Right forelimb (tissue), 1 donor: ENCODE results near the gene SURF4.
"Not testable (repeated sequence)": the region's sequence is repeated elsewhere in the genome, so short reads cannot be mapped to it uniquely, and the experiment has no call there.

Experiments used
- DNase-seq: peaks from one replicate; pipeline ENCODE4 v3.0.0-alpha.2; 2018

SURF4 gene

GRCh38 chr9:133397370-133397769 lies 21.5 kb upstream of the SURF4 start:
- DNase-seq, result no peak

- DNase-seq, result no peak
These were observed 21.1 kb upstream of the SURF4 start for GRCh38 chr9:133396952-133397351.

- no peak for DNase-seq
These were observed 18.9 kb upstream of the SURF4 start for GRCh38 chr9:133394687-133395271.

GRCh38 chr9:133393399-133393798 lies 17.5 kb upstream of the SURF4 start:
- no peak for DNase-seq

DNA sequence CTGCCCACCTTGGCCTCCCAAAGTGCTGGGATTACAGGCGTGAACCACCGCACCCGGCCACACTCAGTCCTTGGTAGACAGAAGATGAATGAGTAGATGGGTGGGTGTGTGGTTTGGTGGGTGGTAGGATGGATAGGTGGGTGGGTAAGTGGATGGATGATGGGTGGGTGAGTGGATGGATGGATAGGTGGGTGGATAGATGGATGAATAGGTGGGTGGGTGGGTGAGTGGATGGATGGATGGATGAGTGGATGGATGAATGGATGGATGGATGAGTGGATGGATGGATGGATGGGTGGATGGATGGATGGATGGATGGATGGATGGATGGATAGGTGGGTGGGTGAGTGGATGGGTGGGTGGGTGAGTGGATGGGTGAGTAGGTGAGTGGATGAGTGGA lies 16.4 kb upstream of the SURF4 start:
- DNase-seq, result not testable (repeated sequence)

GRCh38 chr9:133391449-133391848 lies 15.6 kb upstream of the SURF4 start:
- DNase-seq, result not testable (repeated sequence)

GRCh38 chr9:133390713-133391112 lies 14.9 kb upstream of the SURF4 start:
- no peak for DNase-seq

GRCh38 chr9:133389562-133389961 lies 13.7 kb upstream of the SURF4 start:
- no peak for DNase-seq

DNA sequence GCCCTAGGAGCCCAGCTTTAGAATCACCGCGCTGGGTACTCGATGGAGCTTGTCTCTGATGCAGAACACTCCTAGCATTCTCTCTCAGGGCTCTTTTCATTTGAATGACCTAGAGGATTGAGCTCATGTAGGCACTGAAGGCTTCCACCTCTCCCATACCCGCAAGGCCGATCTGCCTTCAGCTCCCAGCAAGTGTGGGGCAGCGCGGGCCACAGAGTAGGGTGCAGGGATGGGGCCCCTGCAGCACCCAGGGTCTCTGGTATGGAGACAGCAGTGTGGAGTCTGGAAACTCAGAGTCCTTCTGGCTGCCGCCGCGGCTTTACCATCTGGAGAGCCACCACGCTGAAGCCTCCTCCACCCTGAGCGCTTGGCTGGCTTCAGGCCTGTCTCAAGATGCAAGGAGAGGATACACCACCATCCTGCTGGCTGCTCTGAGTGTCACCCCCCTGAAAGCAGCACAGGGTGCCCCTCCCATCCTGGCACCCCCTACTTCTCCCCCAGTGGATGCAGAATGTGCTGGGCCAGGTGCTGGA lies 13.2 kb upstream of the SURF4 start:
- no peak for DNase-seq

GRCh38 chr9:133387680-133388079 lies 11.8 kb upstream of the SURF4 start:
- no peak for DNase-seq

DNA sequence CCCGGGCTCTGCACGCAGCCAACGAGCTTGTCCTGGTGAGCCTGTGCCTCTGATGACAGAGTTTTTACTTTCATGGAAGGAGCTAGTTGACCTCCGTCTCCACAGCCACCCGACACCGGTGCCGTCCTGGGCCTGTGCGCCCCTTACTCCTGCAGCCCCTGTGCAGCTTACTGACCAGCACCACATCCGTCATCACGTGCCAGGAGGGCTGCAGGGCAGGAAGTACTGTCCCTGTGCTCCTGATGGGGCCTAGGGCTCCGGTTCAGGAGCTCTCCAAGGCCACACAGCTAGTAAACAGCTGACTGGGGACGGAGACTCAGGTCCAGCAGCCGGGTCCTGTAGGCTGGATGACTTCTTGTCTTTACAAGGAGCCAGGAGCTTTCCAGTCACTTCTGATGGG lies 10.5 kb upstream of the SURF4 start:
- no peak for DNase-seq

- DNase-seq, result no peak
These were observed 9.6 kb upstream of the SURF4 start for GRCh38 chr9:133385452-133385851.

GRCh38 chr9:133384736-133385321 lies 9.0 kb upstream of the SURF4 start:
- no peak for DNase-seq

DNA sequence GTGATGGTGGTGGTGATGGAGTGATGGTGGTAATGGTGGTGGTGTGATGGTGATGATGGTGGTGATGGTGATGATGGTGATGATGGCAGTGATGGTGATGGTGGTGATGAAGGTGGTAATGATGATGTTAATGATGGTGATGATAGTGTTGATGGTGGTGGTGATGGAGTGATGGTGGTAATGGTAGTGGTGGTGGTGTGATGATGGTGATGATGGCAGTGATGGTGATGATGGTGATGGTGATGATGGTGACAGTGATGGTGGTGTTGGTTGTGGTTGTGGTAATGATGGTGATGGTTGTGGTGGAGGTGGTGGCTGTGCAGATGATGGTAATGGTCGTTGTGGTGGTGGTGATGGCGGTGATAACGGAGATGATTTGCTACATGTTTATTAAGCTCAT lies 7.6 kb upstream of the SURF4 start:
- no peak for DNase-seq

GRCh38 chr9:133382507-133383141 lies 6.8 kb upstream of the SURF4 start:
- no peak for DNase-seq

DNA sequence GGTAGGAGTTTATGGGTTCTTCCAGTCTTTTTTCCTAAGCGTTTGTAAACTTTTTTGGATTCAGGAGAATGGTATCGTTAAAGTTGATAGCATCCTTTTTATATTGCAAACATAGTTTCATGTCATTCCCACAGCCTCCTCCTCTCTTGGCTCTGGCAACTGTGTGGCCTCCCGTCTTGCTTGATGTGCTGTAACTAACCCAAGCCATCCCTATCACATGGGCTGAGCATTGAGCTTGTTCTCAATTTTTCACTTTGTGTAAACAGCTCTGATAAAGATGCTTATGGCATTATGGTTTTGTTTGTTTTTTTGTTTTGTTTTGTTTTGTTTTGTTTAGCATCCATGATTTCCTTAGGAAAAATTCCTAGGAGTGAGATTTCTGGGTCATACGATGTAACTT lies 4.9 kb upstream of the SURF4 start:
- no peak for DNase-seq

GRCh38 chr9:133379153-133380086 lies 3.6 kb upstream of the SURF4 start:
- DNase-seq, result no peak

DNA sequence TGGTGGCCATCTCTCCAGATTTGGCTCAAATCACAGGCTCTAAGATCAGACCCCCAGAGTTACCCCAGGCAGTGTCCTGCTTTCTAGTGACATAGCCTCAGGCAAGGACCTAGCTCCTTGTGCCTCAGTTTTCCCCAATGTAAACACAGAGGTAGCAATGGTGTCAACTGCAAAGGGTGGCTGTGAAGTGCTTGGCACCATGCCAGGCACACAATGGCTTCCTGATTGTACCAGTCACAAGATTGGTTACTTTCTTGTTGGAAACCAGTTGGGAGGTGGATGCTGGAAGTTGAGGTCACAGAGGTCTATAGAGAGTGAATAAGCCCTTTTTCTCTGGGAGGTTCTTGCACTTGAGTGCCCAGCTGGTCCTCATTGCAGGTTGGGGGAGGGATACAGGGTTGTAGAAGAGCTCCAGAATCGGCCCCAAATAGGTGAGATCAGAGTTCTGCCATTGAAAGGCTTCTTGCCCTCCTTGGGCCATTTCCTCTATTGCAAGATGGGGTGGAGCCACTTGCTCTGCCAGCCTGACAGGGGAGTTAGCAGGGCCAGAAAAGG lies 2.6 kb upstream of the SURF4 start:
- no peak for DNase-seq

DNA sequence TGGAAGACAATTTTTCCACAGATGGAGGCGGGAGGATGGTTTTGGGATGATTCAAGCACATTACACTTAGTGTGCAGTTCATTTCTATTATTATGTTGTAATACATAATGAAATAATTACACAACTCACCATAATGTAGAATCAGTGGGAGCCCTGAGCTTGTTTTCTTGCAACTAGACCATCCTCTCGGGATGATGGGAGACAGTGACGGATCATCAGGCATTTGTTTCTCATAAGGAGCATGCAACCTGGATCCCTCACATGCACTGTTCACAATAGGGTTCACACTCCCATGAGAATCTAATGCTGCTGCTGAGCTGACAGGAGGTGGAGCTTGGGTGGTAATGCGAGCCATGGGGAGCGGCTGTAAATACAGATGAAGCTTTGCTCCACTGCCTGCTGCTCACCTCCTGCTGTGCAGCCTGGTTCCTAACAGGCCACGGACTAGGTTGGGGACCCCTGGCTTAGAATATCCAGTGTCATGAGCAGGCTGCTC lies 1.9 kb upstream of the SURF4 start:
- no peak for DNase-seq

GRCh38 chr9:133377280-133377679 lies 1.4 kb upstream of the SURF4 start:
- not testable (repeated sequence) for DNase-seq

DNA sequence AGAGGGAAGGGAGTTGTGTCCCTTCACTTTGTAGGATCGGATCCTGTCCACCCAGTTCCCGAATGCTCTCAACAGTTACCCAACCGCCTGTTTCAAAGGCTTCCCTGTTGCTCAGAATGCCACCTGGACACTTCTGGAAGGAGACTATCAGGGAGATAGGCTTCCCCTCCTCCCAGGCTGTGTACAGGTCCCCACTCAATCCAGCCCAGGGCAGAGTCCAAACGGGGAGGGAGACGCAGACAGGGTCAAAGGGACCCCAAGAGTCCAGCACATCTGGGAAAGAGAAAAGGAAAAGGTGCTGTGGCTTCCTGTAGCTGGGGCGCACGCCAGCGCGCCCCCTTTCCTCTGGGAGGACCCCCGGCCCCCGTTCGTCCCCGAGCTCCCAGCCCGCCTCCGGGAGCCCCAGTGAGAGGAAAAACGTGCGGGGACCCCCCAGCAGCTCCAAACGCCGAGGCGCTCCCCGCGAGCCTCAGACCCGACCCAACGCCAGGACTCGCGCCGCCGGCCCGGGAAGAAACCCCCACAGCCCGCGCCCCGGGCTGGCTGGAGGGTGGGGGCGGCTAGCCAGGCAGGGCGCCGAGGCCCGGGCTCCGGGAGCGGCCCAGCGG lies 640 bp downstream of the SURF4 start:
- peak; percentile 61 for DNase-seq

GRCh38 chr9:133374612-133375115 lies 1.2 kb downstream of the SURF4 start:
- no peak for DNase-seq
